GM06990 (cell line): ENCODE results near the gene MED12L.

Experiments used
- DNase-seq: peaks from one replicate; pipeline ENCODE4 v3.0.0-alpha.2; 2011; ENCODE audit not compliant: insufficient read length; ENCODE audit errors: extremely low read depth
- H3K27me3 ChIP-seq: replicated peaks from 2 replicates; pipeline ENCODE4 v1.6.0; 2011; ENCODE audit warnings: low read length; ENCODE audit not compliant: control insufficient read depth, insufficient read depth
- H3K36me3 ChIP-seq: 2 replicates; pipeline ENCODE4 v1.5.1; 2011; ENCODE audit warnings: low read length; ENCODE audit not compliant: control insufficient read depth, insufficient read depth
- H3K4me3 ChIP-seq: replicated peaks from 2 replicates; pipeline ENCODE4 v1.5.1; 2011; ENCODE audit warnings: low read depth, mild to moderate bottlenecking, control low read depth, low read length
- TF ChIP-seq, protein P1 (sequence below): IDR thresholded peaks from 2 replicates; pipeline ENCODE4 v1.5.1; 2011; ENCODE audit warnings: low read length, control low read depth, mild to moderate bottlenecking, inconsistent platforms; ENCODE audit not compliant: insufficient read depth, poor library complexity, severe bottlenecking

The MED12L gene

DNA sequence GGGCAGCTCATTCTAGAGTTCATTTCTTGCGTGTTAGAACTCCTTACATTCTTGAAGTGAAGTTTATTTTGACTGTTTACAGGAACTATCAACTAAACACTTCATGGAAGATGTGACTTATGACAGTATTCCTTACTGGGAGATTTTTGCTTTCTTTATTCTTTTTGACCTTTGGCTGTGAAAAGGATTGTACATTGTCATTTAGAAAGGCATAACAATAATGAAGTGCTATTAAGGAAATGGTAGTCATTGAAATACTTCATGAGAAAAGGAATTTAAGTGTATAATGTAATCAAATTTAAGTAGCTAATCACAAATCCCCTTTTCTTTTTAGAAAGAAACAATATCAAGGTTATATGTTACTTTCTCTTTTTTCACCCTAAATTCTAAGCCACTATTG, 181.6 kb downstream of the MED12L start:
- TF ChIP-seq, protein P1, sequence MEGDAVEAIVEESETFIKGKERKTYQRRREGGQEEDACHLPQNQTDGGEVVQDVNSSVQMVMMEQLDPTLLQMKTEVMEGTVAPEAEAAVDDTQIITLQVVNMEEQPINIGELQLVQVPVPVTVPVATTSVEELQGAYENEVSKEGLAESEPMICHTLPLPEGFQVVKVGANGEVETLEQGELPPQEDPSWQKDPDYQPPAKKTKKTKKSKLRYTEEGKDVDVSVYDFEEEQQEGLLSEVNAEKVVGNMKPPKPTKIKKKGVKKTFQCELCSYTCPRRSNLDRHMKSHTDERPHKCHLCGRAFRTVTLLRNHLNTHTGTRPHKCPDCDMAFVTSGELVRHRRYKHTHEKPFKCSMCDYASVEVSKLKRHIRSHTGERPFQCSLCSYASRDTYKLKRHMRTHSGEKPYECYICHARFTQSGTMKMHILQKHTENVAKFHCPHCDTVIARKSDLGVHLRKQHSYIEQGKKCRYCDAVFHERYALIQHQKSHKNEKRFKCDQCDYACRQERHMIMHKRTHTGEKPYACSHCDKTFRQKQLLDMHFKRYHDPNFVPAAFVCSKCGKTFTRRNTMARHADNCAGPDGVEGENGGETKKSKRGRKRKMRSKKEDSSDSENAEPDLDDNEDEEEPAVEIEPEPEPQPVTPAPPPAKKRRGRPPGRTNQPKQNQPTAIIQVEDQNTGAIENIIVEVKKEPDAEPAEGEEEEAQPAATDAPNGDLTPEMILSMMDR, result no peak
- no peak for DNase-seq
- no peak overlapping the region for H3K4me3 ChIP-seq
- H3K27me3 ChIP-seq, result no peaks in the 10 kb centered on the region
- no peaks in the 10 kb centered on the region for H3K36me3 ChIP-seq

DNA sequence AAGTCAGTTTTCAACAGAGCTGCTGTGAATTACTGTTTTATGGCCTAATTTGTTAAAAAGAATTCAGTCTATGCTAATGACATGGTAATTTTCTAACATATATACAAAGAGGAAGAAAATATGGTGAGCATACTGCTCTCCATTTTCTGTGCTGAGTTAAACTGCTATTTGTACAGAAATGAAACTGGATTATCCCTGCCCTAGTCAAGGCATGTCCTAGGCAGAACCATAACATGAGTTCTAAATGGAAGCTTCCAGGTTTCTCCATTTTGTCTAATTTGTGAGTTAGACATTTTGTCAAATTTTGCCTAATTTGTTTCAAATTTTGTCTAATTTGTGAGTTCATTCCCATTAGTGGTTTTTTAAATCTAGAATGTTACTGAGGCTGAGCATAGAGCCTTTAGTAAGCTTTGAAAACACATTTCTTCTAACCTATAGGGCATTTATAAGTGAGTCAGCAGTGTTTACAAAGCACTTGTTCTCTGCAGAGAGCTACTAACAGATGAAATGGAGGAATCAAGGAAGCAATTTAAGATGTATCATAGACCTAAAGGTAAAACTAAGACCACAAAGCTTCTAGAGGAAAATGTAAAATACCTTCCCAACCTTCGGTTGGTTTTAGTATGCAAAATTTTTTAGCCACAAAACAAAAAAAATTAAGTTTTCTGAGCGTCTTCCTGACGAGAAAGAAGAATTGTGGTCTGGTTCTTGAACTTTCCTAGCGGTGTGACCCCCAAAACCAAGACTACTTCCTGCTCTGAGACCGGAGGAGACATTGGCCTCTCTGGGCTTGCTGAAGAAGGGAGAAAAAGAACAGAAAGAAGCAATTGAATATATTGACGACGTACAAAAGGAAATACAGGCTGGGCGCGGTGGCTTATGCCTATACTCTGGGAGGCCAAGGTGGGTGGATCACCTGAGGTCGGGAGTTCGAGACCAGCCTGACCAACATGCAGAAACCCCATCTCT, 183.1 kb downstream of the MED12L start:
- Histone ChIP-seq H3K36me3 (no peaks in the 10 kb centered on the region), H3K4me3 (no peak overlapping the region), H3K27me3 (no peaks in the 10 kb centered on the region)
- peak; percentile 37 for DNase-seq
- TF ChIP-seq, protein P1, result no peak

DNA sequence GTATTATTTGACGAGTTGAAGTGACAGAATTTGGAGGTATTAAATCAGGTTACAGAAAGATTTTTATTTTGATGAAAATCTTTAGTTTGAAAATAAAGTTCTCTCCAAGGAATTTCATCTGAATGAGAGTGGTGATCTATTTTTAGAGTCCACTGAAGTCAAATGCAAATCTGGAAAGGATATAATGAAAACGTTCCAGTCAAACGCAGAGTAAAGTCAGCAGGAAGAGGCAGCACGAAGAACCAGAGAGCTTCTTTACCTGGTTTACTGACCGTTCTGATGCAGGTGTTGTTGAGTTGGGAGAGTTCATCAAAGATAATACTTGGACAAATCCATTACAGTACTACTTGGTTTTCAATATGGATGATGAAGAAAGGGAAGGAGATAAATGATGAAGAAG, 184.2 kb downstream of the MED12L start:
- Histone ChIP-seq H3K36me3 (no peaks in the 10 kb centered on the region), H3K27me3 (no peaks in the 10 kb centered on the region), H3K4me3 (no peak overlapping the region)
- no peak for DNase-seq
- TF ChIP-seq, protein P1, result no peak

DNA sequence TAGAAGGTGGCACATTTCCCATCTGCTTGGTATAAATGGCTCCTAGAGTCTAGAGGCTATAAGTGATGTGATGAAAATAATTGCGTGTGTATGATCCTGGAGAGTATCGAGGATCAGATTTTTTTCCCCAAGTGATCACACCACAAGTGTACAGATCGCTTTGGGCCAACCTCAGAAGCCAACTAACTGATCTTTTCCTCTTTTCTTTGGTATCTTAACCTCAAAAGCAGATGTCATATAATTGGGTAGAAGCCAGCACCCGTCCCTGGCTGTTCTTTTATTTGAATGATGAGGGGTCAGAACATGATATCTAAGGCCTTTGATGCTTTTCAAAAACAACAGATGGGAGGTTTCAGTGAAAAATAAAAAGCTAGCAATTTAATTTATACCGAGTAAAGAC, 189.6 kb downstream of the MED12L start:
- no peak overlapping the region for H3K4me3 ChIP-seq
- no peaks in the 10 kb centered on the region for H3K27me3 ChIP-seq
- H3K36me3 ChIP-seq, result no peaks in the 10 kb centered on the region
- no peak for DNase-seq
- TF ChIP-seq, protein P1, result no peak

DNA sequence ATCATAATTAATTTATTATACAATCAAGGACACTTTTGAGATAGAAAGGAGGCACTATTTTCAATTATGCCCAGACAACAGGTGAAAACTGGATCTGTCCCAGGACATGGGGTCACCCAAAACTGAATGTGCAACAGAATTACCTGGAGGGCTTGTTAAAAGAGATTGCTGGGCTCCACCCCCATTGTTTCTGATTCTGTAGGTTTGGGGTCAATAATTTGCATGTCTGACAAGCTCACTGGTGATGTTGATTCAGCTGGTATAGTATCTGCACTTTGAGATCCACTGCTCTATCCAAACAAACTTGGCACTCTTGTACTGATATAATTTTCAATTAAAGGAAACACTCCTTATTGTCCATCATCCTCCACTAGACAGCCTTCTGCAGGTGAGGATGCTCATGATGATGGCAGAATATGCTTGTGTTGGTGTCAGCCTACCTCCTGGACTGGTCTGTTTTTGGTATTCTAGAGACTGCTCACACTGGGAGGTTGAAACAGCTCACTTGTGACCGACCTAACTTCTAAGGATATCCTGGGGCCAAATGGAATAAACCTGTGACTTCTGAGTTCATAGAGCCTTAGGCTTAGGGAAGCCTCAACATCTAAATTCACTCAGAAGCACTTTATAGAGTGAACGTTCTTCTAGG, 190.7 kb downstream of the MED12L start:
- TF ChIP-seq, protein P1, result no peak
- no peaks in the 10 kb centered on the region for H3K27me3 ChIP-seq
- H3K4me3 ChIP-seq, result no peak overlapping the region
- H3K36me3 ChIP-seq, result no peaks in the 10 kb centered on the region
- DNase-seq, result no peak
